OCI-LY3 (cell line): Measurements from ENCODE around the gene FHOD1.

Source experiments
- H2AFZ ChIP-seq: fragments of 200-600, 300-600 bp; shearing (Covaris generic); 2 replicates; pipeline ENCODE4 v1.6.0; 2014; ENCODE audit warnings: antibody characterized with exemption, low read depth, low read length
- H3K27ac ChIP-seq: fragments of 200-600, 300-600 bp; sonication (generic); 2 replicates; pipeline ENCODE4 v1.5.1; 2014; ENCODE audit warnings: mild to moderate bottlenecking, low read length, moderate library complexity, mixed read lengths
- H3K27me3 ChIP-seq: fragments of 200-600, 300-600 bp; sonication (generic); 2 replicates; pipeline ENCODE4 v1.6.1; 2014; ENCODE audit warnings: low read depth, low read length, mixed read lengths
- H3K36me3 ChIP-seq: fragments of 200-600, 300-600 bp; sonication (generic); replicated peaks from 2 replicates; pipeline ENCODE3; 2014; ENCODE audit warnings: low read depth, low read length, mixed read lengths
- H3K4me1 ChIP-seq: fragments of 300-600, 200-600 bp; sonication (generic); 2 replicates; pipeline ENCODE4 v1.6.1; 2014; ENCODE audit warnings: low read length, mixed read lengths
- H3K4me2 ChIP-seq: fragments of 200-600, 300-600 bp; sonication (generic); 2 replicates; pipeline ENCODE4 v1.6.1; 2014; ENCODE audit warnings: low read length, mixed read lengths
- H3K4me3 ChIP-seq: fragments of 300-600, 200-600 bp; sonication (generic); 2 replicates; pipeline ENCODE4 v1.5.1; 2014; ENCODE audit warnings: antibody characterized with exemption, mild to moderate bottlenecking, low read length, moderate library complexity
- H3K79me2 ChIP-seq: fragments of 300-600, 200-600 bp; shearing (Covaris generic); 2 replicates; pipeline ENCODE4 v1.6.1; 2014; ENCODE audit warnings: mild to moderate bottlenecking, low read length, mixed read lengths
- H3K9ac ChIP-seq: fragments of 300-600, 200-600 bp; shearing (Covaris generic); 2 replicates; pipeline ENCODE4 v1.6.0; 2014; ENCODE audit warnings: mild to moderate bottlenecking, low read length, moderate library complexity
- H3K9me3 ChIP-seq: fragments of 200-600, 300-600 bp; shearing (Covaris generic); 2 replicates; pipeline ENCODE4 v1.6.1; 2014; ENCODE audit warnings: low read length, mixed read lengths; ENCODE audit not compliant: insufficient read depth
- H4K20me1 ChIP-seq: fragments of 200-600, 300-600 bp; sonication (generic); 2 replicates; pipeline ENCODE4 v1.6.1; 2016; ENCODE audit warnings: low read length, mixed read lengths; ENCODE audit not compliant: insufficient read depth
- EZH2phosphoT487 ChIP-seq: fragments of 200-600 bp; shearing (Covaris generic); IDR thresholded peaks from 2 replicates; pipeline ENCODE4 v1.6.1; 2018; ENCODE audit warnings: antibody characterized with exemption, mixed run types, low read depth
- TF ChIP-seq, protein P1 (sequence below): fragments of 200-600, 300-600 bp; sonication (generic); IDR thresholded peaks from 2 replicates; pipeline ENCODE4 v1.5.1; 2014; ENCODE audit warnings: antibody characterized with exemption, low read length, low read depth

The FHOD1 gene

DNA sequence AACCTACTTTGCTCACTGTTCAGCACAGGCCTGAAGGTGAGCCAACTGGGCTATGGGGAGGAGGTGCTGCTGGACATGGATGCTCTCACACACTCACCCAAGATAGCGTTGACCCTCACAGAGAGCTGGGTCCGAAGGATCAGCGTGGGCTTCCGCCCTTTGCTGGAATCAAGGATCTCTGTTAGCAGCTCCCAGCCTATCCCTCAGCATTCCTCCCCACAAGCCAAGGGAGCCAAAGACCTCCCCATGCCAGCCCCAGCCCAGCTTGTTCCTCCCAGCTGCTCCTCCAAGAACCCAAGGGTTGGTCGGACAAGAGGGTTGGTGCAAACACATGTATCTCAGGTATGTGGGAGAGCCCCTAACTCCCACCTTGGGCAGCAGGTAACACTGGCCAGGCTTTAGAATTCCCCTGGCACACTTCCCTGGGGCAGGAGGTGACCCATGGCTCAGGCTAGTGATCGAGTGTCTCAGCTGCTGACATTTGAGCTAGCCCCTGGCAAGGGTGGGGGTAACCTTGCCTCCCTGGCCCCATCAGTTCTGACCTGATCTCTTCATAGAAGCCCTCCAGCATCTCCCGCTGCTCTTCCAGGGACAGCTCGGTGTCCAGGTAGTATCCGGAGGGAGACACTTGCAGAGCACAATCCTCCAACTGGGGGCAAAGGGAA is 8.3 kb downstream of the FHOD1 start:
- H3K4me2 ChIP-seq, result no peak overlapping the region
- H3K4me1 ChIP-seq, result peaks cover 6% of the 10 kb centered on the region
- H3K27me3 ChIP-seq, result no peaks in the 10 kb centered on the region
- 0 out of 2 replicates have a peak, but pooled peaks cover 2% of the 10 kb centered on the region for H4K20me1 ChIP-seq
- TF ChIP-seq EZH2phosphoT487, result no peak
- TF ChIP-seq, protein P1, sequence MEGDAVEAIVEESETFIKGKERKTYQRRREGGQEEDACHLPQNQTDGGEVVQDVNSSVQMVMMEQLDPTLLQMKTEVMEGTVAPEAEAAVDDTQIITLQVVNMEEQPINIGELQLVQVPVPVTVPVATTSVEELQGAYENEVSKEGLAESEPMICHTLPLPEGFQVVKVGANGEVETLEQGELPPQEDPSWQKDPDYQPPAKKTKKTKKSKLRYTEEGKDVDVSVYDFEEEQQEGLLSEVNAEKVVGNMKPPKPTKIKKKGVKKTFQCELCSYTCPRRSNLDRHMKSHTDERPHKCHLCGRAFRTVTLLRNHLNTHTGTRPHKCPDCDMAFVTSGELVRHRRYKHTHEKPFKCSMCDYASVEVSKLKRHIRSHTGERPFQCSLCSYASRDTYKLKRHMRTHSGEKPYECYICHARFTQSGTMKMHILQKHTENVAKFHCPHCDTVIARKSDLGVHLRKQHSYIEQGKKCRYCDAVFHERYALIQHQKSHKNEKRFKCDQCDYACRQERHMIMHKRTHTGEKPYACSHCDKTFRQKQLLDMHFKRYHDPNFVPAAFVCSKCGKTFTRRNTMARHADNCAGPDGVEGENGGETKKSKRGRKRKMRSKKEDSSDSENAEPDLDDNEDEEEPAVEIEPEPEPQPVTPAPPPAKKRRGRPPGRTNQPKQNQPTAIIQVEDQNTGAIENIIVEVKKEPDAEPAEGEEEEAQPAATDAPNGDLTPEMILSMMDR, result no peak
- peaks cover 27% of the 10 kb centered on the region for H3K36me3 ChIP-seq
- H2AFZ ChIP-seq, result no peak overlapping the region
- peaks cover 10% of the 10 kb centered on the region for H3K79me2 ChIP-seq
- no peak overlapping the region for H3K9ac ChIP-seq
- H3K27ac ChIP-seq, result no peak overlapping the region
- H3K4me3 ChIP-seq, result no peak overlapping the region
- no peaks in the 10 kb centered on the region for H3K9me3 ChIP-seq

DNA sequence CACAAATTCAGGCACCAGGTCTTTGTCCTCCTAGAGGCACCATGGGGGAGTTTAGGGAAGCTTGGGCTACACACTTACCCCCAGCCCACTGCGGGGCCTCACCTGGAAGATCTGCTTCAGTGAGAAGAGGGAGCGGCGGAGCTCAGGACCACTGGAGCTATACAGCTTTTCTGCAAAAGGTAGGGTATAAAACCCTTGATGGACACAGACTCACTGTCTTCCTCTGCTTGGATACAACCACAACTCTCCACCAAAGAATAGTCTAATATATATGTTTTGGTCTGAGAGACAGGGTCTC is 9.1 kb downstream of the FHOD1 start:
- Histone ChIP-seq H3K36me3 (peaks cover 31% of the 10 kb centered on the region), H4K20me1 (0 out of 2 replicates have a peak, but pooled peaks cover 2% of the 10 kb centered on the region), H3K9ac (no peak overlapping the region), H3K4me3 (no peak overlapping the region), H3K79me2 (0 out of 2 replicates have a peak, but pooled peaks cover 4% of the 10 kb centered on the region), H3K27me3 (no peaks in the 10 kb centered on the region), H3K27ac (no peak overlapping the region), H3K9me3 (no peaks in the 10 kb centered on the region), H3K4me2 (no peak overlapping the region), H2AFZ (no peak overlapping the region), H3K4me1 (no peaks in the 10 kb centered on the region)
- TF ChIP-seq, protein P1, result no peak
- TF ChIP-seq EZH2phosphoT487, result no peak

DNA sequence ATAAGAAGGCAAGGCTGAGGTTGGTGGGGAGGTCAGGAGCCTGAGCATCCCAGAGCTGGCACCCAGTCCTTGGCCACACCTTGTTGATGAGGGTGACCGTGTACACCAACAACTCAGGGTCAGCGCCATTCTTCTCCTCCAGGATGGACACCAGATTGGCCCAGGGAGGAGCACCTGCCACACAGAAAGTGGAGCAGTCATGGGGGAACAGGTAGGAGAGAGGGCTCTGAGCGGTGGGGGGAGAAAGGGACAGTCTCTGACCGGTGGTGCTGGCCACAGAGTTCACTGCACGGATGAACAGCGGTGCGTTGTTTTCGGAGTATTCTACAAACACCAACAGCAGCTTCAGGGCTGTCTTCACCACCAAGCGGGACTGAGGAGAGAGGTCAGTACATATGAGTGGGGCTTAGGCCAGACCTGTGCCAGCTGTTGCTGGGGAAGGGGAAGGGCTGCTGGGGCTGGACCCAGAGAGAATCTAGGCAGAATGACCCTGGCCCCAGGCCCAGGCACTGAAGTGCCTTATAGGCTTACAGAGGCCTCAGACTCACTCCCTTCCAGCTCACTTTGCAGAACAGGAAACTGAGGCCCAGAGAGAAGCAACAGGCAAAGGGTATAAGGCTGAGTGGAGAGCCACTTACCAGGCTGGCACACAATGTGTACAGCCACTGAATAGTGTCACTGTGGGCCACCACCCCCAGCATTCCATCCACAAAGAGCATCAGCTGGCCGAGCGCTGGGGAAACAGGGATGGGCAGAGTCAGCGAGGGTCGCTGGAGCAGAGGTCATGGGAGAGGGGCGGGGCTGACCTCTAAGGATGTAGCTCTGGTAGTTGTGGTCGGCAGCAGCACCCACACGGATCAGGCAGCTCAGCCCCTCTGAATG is 9.6 kb downstream of the FHOD1 start:
- H4K20me1 ChIP-seq, result 0 out of 2 replicates have a peak, but pooled peaks cover 2% of the 10 kb centered on the region
- H3K27me3 ChIP-seq, result no peaks in the 10 kb centered on the region
- H3K4me1 ChIP-seq, result no peaks in the 10 kb centered on the region
- H3K4me3 ChIP-seq, result no peak overlapping the region
- no peak overlapping the region for H3K27ac ChIP-seq
- peaks cover 32% of the 10 kb centered on the region for H3K36me3 ChIP-seq
- H2AFZ ChIP-seq, result no peak overlapping the region
- H3K79me2 ChIP-seq, result 0 out of 2 replicates have a peak, but pooled peaks cover 4% of the 10 kb centered on the region
- H3K9me3 ChIP-seq, result no peaks in the 10 kb centered on the region
- H3K9ac ChIP-seq, result no peak overlapping the region
- H3K4me2 ChIP-seq, result no peak overlapping the region
- TF ChIP-seq, protein P1, result no peak
- no peak for TF ChIP-seq EZH2phosphoT487
